Measurements from ENCODE around the gene CHP1.

DNA sequence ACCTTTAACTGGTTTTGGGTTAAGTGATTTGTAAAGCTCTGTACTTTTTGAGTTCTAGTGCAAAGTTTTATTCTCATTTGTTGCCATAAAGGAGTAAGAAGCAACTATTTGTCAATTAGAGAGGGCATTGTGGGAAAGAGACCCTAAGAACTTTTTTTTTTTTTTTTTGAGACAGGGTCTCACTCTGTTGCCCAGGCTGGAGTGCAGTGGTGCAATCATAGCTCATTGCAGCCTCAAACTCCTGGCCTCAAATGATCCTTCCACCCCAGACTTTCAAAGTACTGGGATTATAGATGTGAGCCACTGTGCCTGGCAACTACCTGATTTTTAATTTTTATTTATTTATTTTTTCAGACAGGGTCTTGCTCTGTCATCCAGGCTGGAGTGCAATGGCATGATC, 4.9 kb downstream of the CHP1 start:
- TF ChIP-seq, protein P1, sequence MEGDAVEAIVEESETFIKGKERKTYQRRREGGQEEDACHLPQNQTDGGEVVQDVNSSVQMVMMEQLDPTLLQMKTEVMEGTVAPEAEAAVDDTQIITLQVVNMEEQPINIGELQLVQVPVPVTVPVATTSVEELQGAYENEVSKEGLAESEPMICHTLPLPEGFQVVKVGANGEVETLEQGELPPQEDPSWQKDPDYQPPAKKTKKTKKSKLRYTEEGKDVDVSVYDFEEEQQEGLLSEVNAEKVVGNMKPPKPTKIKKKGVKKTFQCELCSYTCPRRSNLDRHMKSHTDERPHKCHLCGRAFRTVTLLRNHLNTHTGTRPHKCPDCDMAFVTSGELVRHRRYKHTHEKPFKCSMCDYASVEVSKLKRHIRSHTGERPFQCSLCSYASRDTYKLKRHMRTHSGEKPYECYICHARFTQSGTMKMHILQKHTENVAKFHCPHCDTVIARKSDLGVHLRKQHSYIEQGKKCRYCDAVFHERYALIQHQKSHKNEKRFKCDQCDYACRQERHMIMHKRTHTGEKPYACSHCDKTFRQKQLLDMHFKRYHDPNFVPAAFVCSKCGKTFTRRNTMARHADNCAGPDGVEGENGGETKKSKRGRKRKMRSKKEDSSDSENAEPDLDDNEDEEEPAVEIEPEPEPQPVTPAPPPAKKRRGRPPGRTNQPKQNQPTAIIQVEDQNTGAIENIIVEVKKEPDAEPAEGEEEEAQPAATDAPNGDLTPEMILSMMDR (IDR thresholded peaks at IDR 0.05) = no peak
- no peak for TF ChIP-seq POLR2A (IDR thresholded peaks at IDR 0.05)
